GM21526 (cell line): ENCODE results near the gene CTNNBL1.

Source experiments
- ATAC-seq: cut with Tn5 transposase; IDR thresholded peaks from one replicate; pipeline ENCODE4 v1.9.1; 2021; ENCODE audit warnings: moderate library complexity; ENCODE audit not compliant: unreplicated experiment, low FRiP score

CTNNBL1 gene

DNA sequence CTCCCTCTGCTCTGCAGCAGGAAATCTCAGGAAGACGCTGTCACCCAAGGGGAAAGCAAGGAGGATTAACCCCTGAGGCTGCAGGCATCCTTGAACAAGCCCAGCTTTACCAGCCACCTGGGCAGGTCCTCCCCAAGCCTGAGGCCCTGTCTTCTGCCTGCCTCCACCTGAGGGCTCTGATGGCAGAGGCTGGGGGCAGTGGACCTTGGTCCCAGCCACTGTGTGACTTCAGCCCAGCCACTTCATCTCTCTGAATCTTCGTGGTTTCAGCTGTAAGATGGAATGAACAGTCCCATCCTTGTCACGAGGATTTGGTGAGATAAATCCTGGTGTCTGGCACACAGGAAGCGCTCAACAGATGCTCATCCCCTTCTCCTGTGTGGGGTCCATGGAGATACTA is 200.6 kb downstream of the CTNNBL1 start:
- ATAC-seq = no peak

DNA sequence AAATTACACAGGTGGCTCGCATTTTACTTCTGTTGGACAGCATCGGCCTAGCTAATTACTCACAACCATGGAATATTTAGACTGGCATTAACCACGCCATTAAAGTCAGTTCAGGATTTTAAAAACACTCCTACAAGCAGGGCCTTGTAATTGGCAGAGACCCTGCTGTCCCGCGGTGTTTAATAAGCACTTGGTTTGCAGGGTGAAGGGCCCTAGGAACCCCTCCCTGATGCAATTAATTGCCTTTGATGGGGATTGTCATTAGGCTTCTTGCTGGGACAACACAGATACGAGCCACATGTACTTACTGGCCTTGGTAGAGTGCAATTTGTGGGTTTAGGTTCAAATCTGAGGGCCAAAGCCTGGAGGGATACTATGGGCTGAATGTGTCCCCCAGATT is 201.3 kb downstream of the CTNNBL1 start:
- ATAC-seq = no peak

- ATAC-seq = no peak
Observed at GRCh38 chr20:37896932-37897548, 203.2 kb downstream of the CTNNBL1 start.

DNA sequence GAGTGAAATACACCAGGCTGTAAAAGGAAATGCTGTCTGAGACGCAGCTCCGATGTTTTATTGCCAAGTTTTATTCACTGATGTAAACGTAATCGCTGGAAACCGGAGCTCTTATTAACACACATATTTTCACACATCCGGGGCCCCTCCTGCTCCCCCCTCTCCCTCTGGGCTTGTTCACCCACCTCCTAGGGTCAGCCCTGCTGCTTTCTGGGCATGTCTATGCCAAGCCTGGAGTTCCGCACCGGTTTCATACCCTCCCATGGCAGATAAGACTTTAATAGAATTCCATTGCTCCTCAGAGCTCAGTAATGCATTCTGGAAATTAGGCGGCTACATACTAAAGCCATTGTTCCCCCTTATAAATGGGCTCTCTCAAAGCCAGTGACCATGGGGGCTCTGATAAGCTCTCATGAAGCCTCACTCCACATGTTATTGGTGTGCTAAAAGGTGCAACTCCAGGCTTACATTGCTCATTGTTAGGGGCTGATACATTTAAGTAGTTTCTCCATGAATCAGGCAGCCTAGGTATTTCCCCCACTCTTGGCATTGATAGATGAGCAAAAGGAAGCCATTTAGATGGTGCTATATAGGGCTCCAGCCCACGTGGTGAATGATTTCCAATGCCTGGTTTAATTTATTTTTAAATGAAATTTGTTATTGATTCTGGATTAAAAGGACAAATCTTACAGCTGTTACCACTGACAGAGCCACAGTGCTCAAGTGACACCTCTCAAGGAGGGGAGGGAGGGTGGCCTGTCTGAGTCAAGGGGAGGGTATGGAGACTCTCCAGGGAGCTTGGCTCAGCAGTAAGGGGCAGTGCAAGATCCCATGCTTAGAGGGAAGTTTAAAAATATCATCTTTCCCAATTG is 204.6 kb downstream of the CTNNBL1 start:
- ATAC-seq = no peak

- ATAC-seq = no peak
Observed at GRCh38 chr20:37899105-37900045, 205.5 kb downstream of the CTNNBL1 start.

DNA sequence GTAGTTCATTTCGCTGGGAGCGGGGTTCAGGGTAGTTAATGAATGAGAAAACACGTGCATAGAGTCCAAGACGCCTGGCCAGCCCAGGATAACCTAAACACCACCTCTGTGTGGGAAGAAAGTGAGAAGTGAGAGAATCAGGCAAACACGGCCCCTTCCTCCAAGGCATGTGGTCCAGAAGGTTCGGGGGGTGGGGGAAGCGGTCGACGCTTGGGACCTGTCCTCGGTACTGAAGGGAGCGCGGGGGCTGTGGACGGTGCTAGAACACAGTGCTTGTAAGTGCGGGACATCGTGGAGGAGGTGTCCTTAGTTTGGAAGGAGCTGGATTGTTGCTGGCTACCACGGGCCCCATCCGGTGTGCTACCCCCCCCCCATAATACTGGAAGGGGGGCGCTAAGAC is 207.4 kb downstream of the CTNNBL1 start:
- ATAC-seq = no peak

GRCh38 chr20:37901654-37902503 is 208.0 kb downstream of the CTNNBL1 start:
- ATAC-seq = no peak

DNA sequence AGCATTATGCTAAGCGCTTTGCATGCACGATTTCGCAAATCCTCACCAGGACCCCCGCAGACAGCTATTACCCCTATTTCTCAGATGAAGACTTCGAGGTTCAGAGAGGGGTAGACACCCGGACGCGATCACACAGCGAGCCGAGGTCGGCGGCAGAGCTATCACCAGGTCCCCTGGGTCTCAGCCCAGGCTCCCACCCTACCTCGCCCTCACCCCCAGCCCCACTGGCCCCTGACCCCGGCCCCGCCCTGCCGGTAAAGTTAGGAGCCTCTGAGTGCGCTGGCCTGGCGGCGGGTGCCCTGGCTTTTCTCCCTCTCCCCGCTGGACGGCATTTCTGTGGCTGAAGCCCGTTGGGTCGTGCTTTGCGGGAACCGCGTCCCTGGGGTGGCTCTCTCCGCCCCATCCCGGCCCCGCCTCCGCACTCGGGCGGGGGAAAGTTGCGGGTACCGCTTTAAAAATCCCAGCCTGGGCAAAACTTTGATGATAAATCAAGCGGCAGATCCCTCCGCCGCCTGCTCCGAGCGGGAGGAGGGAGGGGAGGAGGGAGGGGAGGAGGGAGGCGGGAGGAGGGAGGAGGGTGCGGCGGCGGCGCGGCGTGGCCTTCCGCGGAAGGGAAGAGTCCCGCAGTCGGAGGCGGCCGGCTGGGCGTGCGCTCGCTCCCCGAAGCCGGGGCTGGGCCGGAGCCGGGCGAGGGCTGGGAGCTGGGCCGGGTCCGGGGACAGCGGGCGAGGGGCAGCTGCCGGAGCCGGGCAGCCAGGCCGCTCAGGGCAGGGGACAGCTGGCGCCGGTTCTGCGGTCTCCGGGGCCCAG is 208.9 kb downstream of the CTNNBL1 start, which contains the start of gene VSTM2L:
Gene VSTM2L (plus strand): TSS at position 624 of the 810 bp plus-strand sequence. CDS start 224 bp downstream, outside the sequence.
- no peak for ATAC-seq

DNA sequence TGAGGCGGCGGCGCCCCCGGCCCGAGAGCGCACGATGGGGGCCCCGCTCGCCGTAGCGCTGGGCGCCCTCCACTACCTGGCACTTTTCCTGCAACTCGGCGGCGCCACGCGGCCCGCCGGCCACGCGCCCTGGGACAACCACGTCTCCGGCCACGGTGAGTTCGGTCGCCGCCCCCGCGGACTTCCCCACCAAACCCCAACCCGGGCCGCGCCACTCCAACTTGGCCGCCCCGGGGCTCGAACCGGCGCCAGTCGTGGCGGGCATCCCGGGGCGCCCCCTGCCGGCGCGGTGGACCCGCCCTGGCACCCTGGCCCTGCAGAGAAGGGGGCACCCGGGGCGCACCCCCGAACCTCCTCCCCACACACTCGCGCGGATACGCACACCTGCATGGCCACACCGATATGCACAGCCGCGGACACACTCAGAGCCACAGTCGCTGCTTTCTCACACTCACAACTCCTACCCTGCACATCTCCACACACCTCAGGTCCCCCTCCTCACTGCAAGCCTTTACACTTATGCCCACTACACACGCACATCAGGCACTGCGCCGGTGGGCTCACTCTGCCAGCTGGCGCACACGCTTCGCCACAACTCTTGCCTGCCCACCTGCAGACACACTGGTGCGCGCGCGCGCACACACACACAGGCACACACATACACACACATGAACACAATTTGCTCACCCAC is 209.6 kb downstream of the CTNNBL1 start:
- no peak for ATAC-seq

DNA sequence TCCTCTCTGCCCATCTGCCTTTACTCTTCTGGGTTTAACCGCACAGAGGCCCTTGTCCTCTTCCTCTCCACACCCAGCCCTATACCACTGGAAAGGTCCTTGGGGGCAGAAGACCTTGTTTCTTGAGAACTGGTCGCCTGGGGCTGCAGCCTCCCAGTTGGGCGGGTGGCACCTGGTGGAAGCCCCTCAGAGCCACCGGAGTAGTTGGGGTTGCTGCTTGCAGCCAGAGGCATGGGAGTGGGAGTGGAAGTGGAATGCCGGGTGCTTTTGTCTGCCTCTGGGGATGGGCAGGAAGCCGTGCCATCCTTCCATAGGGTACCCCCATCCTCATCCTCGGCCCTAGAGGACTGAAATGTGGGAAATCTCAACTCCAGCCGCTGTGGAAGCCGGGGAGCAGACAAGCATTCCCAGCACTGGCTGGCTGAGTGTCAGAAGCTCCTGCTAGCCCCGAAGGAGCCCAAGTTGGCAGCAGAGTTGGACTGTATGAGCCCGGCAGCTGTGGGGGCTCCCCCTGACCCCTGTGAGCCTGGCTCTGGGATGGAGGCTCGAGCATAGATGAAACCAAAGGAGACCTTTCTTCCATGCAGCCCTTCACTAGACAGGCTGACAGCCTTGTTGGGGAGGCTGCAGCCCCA is 210.3 kb downstream of the CTNNBL1 start:
- no peak for ATAC-seq

GRCh38 chr20:37904845-37905373 is 211.1 kb downstream of the CTNNBL1 start:
- no peak for ATAC-seq

DNA sequence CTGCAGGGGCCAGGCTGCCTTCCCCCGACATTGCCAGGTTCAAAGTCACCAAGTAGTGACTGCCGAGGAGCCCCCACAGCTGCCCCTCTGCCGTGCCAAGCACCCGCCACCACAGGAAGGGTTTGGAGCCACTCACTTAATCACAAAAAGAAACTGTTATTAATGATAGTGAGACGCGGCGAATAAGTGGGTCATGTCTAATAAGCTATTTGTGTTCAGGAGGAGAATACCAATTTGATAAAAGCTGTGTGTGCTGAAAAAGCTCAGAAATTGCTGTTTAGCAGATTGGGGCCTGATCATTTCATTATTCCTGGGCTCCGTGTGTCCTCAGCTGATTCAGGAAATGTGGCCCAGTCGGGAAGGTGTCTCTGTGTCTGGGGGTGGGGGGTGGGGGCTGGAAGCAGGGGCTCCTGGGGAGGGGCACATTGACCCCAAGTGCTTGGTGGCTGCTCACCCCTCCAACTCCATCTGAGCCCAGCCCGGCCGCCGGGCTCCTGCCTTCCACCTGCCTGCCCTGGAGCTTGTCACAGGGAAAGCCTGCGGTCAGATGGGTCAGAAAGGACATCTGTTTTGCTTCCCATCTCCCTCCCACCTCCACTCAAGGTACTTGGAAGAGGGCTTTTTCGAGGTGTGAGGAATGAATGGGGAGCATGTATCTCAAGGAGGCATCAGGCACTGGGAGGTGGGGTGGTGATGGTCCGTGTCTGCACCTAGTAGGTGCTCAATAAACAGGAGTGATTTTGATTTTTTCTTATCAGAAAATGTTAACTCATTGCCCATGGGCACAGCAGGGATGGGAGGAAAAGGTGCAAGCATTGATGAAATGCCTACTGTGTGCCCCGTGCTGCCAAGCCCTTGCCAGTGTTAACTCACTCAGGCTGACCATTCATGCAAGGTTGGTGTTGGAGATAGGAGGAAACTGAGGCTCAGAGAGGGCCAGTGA is 212.1 kb downstream of the CTNNBL1 start:
- no peak for ATAC-seq

- no peak for ATAC-seq
Observed at GRCh38 chr20:37907330-37907676, 213.5 kb downstream of the CTNNBL1 start.

DNA sequence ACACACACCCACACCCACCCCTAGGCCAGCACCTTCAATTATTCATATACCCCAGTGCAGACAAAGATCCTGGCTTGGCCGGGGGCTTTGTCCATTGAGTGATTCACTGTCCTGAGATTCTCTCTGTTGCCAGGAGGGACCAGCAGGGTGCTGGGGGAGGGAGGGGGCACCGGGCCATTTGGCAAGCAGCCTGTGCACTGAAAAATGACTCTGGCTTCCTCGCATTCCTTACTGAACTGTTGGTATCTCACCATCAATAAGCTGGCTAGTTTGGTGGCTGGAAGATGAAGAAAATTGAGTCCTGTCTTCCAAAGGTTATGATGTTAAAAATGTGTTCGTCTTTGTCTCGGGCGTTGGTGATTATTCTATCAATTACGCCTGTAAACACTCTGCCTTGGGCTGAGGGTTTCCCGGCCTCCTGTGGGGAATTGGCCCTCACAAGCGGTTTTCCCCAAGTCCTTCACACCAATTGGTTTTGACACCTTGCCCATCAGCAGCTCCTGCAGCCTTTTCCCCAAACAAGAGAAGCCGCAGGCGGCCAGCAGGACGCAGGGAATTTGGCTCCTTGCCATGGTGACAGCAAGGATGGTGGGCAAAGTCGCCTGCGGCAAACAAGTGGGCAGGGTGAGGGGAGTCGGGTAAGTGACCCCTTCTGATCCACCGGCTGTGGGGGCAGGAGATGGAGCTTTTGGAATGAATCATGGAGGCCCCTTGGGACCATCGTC is 214.0 kb downstream of the CTNNBL1 start:
- ATAC-seq = no peak

GRCh38 chr20:37911261-37911660 is 217.4 kb downstream of the CTNNBL1 start:
- ATAC-seq = no peak

GRCh38 chr20:37911838-37912281 is 218.0 kb downstream of the CTNNBL1 start:
- ATAC-seq = no peak
